H9 (cell line): Measurements from ENCODE around the gene AKAP7. TPM values are rescaled to one million over a fixed set of nuclear protein-coding genes. Genes with fewer than 3 reads are reported as not detected.

ENCODE experiments used
- DNase-seq: peaks from one replicate; pipeline ENCODE4 v3.0.0-alpha.2; 2017
- H2AFZ ChIP-seq: one replicate; pipeline ENCODE4 v1.6.1; 2013; ENCODE audit warnings: mild to moderate bottlenecking, low read length, control low read depth, moderate library complexity
- H2AK5ac ChIP-seq: 2 replicates; pipeline ENCODE4 v1.6.1; 2013; ENCODE audit warnings: low read length, control low read depth, mixed read lengths; ENCODE audit not compliant: insufficient read length
- H2BK120ac ChIP-seq: one replicate; pipeline ENCODE4 v1.6.1; 2013; ENCODE audit warnings: low read depth, mild to moderate bottlenecking, low read length, control low read depth, inconsistent platforms; ENCODE audit not compliant: poor library complexity, severe bottlenecking
- H2BK12ac ChIP-seq: 2 replicates; pipeline ENCODE4 v1.6.1; 2013; ENCODE audit warnings: low read length, control low read depth, mixed read lengths, low read depth; ENCODE audit not compliant: insufficient read length
- H2BK15ac ChIP-seq: 2 replicates; pipeline ENCODE4 v1.6.1; 2013; ENCODE audit warnings: low read depth, low read length, control low read depth
- H2BK20ac ChIP-seq: one replicate; pipeline ENCODE4 v1.6.1; 2013; ENCODE audit warnings: low read depth, mild to moderate bottlenecking, low read length, control low read depth, inconsistent platforms; ENCODE audit not compliant: poor library complexity, severe bottlenecking
- H2BK5ac ChIP-seq: 2 replicates; pipeline ENCODE4 v1.6.1; 2013; ENCODE audit warnings: low read length, control low read depth, mixed read lengths; ENCODE audit not compliant: insufficient read length
- H3K14ac ChIP-seq: 2 replicates; pipeline ENCODE4 v1.6.1; 2013; ENCODE audit warnings: low read length, control low read depth; ENCODE audit not compliant: insufficient read depth
- H3K18ac ChIP-seq: 2 replicates; pipeline ENCODE4 v1.6.1; 2013; ENCODE audit warnings: low read depth, mild to moderate bottlenecking, mixed read lengths, low read length, control low read depth; ENCODE audit not compliant: insufficient read length
- H3K23ac ChIP-seq: 2 replicates; pipeline ENCODE4 v1.6.1; 2013; ENCODE audit warnings: low read length, control low read depth, mixed read lengths, low read depth; ENCODE audit not compliant: insufficient read length
- H3K23me2 ChIP-seq: 2 replicates; pipeline ENCODE4 v1.6.1; 2013; ENCODE audit warnings: low read depth, mild to moderate bottlenecking, mixed read lengths, low read length, control low read depth; ENCODE audit not compliant: insufficient read length, poor library complexity, severe bottlenecking
- H3K27ac ChIP-seq: 2 replicates; pipeline ENCODE4 v1.5.1; 2013; ENCODE audit warnings: low read length, control low read depth, mixed read lengths, low read depth; ENCODE audit not compliant: insufficient read length
- H3K27me3 ChIP-seq: 2 replicates; pipeline ENCODE4 v1.6.1; 2013; ENCODE audit warnings: low read length, control low read depth, inconsistent platforms; ENCODE audit not compliant: insufficient read depth
- H3K4ac ChIP-seq: 2 replicates; pipeline ENCODE4 v1.6.1; 2013; ENCODE audit warnings: low read depth, mild to moderate bottlenecking, control low read depth, inconsistent platforms, low read length, moderate library complexity
- H3K4me1 ChIP-seq: 2 replicates; pipeline ENCODE4 v1.6.1; 2013; ENCODE audit warnings: low read length, control low read depth, inconsistent platforms; ENCODE audit not compliant: insufficient read depth
- H3K4me2 ChIP-seq: 2 replicates; pipeline ENCODE4 v1.6.1; 2013; ENCODE audit warnings: low read length, control low read depth, mixed read lengths; ENCODE audit not compliant: insufficient read length, insufficient read depth
- H3K56ac ChIP-seq: 2 replicates; pipeline ENCODE4 v1.6.1; 2013; ENCODE audit warnings: low read depth, mild to moderate bottlenecking, mixed read lengths, low read length, control low read depth; ENCODE audit not compliant: insufficient read length
- H3K79me1 ChIP-seq: 2 replicates; pipeline ENCODE4 v1.6.1; 2013; ENCODE audit warnings: low read depth, mild to moderate bottlenecking, moderate library complexity, low read length, control low read depth, inconsistent platforms; ENCODE audit not compliant: insufficient read depth, poor library complexity, severe bottlenecking
- H3K79me2 ChIP-seq: 2 replicates; pipeline ENCODE4 v1.6.1; 2013; ENCODE audit warnings: low read length, control low read depth, inconsistent platforms; ENCODE audit not compliant: insufficient read depth
- H3K9ac ChIP-seq: 2 replicates; pipeline ENCODE4 v1.6.1; 2013; ENCODE audit warnings: low read length, control low read depth, mixed read lengths; ENCODE audit not compliant: insufficient read length; ENCODE audit errors: extremely low read depth
- H3K9me3 ChIP-seq: one replicate; pipeline ENCODE4 v1.6.1; 2013; ENCODE audit warnings: low read depth, low read length, inconsistent platforms; ENCODE audit not compliant: control insufficient read depth
- H3T11ph ChIP-seq: one replicate; pipeline ENCODE4 v1.6.1; 2013; ENCODE audit warnings: mild to moderate bottlenecking, low read length, control low read depth, inconsistent platforms
- H4K20me1 ChIP-seq: one replicate; pipeline ENCODE4 v1.6.1; 2013; ENCODE audit not compliant: control insufficient read depth, insufficient read length, insufficient read depth
- H4K5ac ChIP-seq: 2 replicates; pipeline ENCODE4 v1.6.1; 2013; ENCODE audit warnings: low read depth, mild to moderate bottlenecking, mixed read lengths, low read length, control low read depth; ENCODE audit not compliant: insufficient read length
- H4K8ac ChIP-seq: replicated peaks from 2 replicates; pipeline ENCODE4 v1.6.1; 2013; ENCODE audit warnings: low read length, control low read depth, mixed read lengths, low read depth; ENCODE audit not compliant: insufficient read length
- H4K91ac ChIP-seq: 2 replicates; pipeline ENCODE4 v1.6.1; 2013; ENCODE audit warnings: low read depth, mild to moderate bottlenecking, moderate library complexity, mixed read lengths, low read length, control low read depth; ENCODE audit not compliant: insufficient read length
- H3K27ac Mint-ChIP-seq, 3 experiments: 2 replicates in 2 of 3; 3 replicates in 1 of 3; pipeline ENCODE4 v1.8.0; 2020 to 2021; ENCODE audit warnings: mixed read lengths in 3 of 3, mild to moderate bottlenecking in 1 of 3, moderate library complexity in 1 of 3
- H3K27me3 Mint-ChIP-seq: 2 replicates; pipeline ENCODE4 v1.8.0; 2021; ENCODE audit warnings: low read depth, mild to moderate bottlenecking, moderate library complexity, mixed read lengths
- H3K36me3 Mint-ChIP-seq, 3 experiments: 2 replicates in 2 of 3; 3 replicates in 1 of 3; pipeline ENCODE4 v1.8.0; 2020 to 2021; ENCODE audit warnings: low read depth in 3 of 3, mixed read lengths in 3 of 3; ENCODE audit not compliant: insufficient read depth in 1 of 3
- H3K4me1 Mint-ChIP-seq, 2 experiments: 2 replicates each; pipeline ENCODE4 v1.8.0; 2020; ENCODE audit warnings: mixed read lengths in 2 of 2
- H3K4me3 Mint-ChIP-seq, 2 experiments: 2 replicates in 1 of 2; 3 replicates in 1 of 2; pipeline ENCODE4 v1.8.0; 2020 to 2021; ENCODE audit warnings: mild to moderate bottlenecking in 2 of 2, mixed read lengths in 2 of 2, moderate library complexity in 1 of 2
- H3K9me3 Mint-ChIP-seq, 2 experiments: 2 replicates in 1 of 2; 3 replicates in 1 of 2; pipeline ENCODE4 v1.8.0; 2020; ENCODE audit warnings: mild to moderate bottlenecking in 2 of 2, mixed read lengths in 2 of 2, moderate library complexity in 1 of 2
- WGBS: extraction: QIAGEN DNeasy Blood & Tissue Kit; methylation state at CpG from one replicate; pipeline ENCODE4 v1.1.7; 2013; ENCODE audit warnings: missing lambda C conversion rate, low lambda C conversion rate, mixed read lengths; ENCODE audit not compliant: insufficient read length; ENCODE audit errors: extremely low coverage; 5-methylcytosine and 5-hydroxymethylcytosine counted together
- total RNA-seq: library from RNA; stranded (reverse); gene quantifications from 2 replicates; pipeline ENCODE4 v1.2.1, GENCODE V29; 2021
- TF ChIP-seq, protein P1 (sequence below): fragments of 200-600 bp; sonication (generic); conservative IDR thresholded peaks from 3 replicates; pipeline ENCODE4 v1.8.0; 2021; ENCODE audit warnings: antibody characterized with exemption, mild to moderate bottlenecking

The AKAP7 gene
- total RNA-seq, 1 experiment from 2014 or later, result 9.8 TPM

DNA sequence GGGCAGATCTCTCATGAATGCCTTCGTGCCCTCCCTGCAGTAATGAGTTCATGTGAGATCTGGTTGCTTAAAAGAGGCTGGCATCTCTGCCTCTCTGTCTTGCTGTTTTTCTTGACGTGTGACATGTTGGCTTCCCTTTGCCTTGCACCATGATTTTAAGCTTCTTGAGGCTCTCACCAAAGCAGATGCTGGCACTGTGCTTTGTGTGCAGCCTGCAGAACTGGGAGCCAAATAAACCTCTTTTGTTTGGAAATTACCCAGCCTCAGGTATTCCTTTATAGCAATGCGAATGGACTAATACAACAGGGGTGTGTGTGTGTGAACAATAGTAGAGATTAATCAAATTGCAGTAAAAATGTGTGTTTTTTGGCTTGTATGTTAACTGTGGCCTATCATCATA is 8.1 kb downstream of the AKAP7 start:
- Mint-ChIP-seq H3K4me1 (peaks cover 0 to 18% of the 10 kb centered on the region in 2 experiments; a peak in 3 of 4 replicates), H3K4me3 (no peak overlapping the region), H3K36me3 (peaks cover 11 to 27% (median 20%) of the 10 kb centered on the region in 3 experiments), H3K27me3 (no peaks in the 10 kb centered on the region), H3K9me3 (peaks cover 4 to 10% of the 10 kb centered on the region in 2 experiments; a peak in 4 of 5 replicates), H3K27ac (no peak overlapping the region)
- Histone ChIP-seq H3K79me2 (no peaks in the 10 kb centered on the region), H3K14ac (no peak overlapping the region), H4K91ac (no peak overlapping the region), H3K18ac (no peak overlapping the region), H3K4ac (no peak overlapping the region), H3K27ac (no peak overlapping the region), H4K5ac (no peak overlapping the region), H4K20me1 (no peaks in the 10 kb centered on the region), H3K23ac (no peak overlapping the region), H3K4me2 (no peak overlapping the region), H3K79me1 (no peaks in the 10 kb centered on the region), H3K9ac (no peak overlapping the region), H2BK15ac (no peak overlapping the region), H3K56ac (no peak overlapping the region), H3K23me2 (no peaks in the 10 kb centered on the region), H2BK12ac (no peak overlapping the region), H2BK120ac (no peak overlapping the region), H2BK5ac (no peak overlapping the region), H2AK5ac (no peak overlapping the region), H4K8ac (no peak overlapping the region), H2AFZ (no peak overlapping the region), H3K4me1 (no peaks in the 10 kb centered on the region), H2BK20ac (no peak overlapping the region), H3T11ph (no peak overlapping the region), H3K27me3 (no peaks in the 10 kb centered on the region), H3K9me3 (peaks cover 6% of the 10 kb centered on the region)
- TF ChIP-seq, protein P1, sequence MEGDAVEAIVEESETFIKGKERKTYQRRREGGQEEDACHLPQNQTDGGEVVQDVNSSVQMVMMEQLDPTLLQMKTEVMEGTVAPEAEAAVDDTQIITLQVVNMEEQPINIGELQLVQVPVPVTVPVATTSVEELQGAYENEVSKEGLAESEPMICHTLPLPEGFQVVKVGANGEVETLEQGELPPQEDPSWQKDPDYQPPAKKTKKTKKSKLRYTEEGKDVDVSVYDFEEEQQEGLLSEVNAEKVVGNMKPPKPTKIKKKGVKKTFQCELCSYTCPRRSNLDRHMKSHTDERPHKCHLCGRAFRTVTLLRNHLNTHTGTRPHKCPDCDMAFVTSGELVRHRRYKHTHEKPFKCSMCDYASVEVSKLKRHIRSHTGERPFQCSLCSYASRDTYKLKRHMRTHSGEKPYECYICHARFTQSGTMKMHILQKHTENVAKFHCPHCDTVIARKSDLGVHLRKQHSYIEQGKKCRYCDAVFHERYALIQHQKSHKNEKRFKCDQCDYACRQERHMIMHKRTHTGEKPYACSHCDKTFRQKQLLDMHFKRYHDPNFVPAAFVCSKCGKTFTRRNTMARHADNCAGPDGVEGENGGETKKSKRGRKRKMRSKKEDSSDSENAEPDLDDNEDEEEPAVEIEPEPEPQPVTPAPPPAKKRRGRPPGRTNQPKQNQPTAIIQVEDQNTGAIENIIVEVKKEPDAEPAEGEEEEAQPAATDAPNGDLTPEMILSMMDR, result no peak
- no CpG with 5 or more reads among the region's 3 CpGs for WGBS
- no peak for DNase-seq
